Esophagus muscularis mucosa (tissue), 4 donors: ENCODE measurements around the gene MRPL20.

Experiments used
- CTCF ChIP-seq, 3 experiments: fragments of 200-600 bp in 2 of 3; fragments of 450-650 bp in 1 of 3; sonication (generic) in 2 of 3; IDR thresholded peaks; one replicate each; pipeline ENCODE4 v1.5.1; 2017 to 2019; ENCODE audit warnings: antibody characterized with exemption in 3 of 3, mild to moderate bottlenecking in 2 of 3, moderate library complexity in 1 of 3
- EP300 ChIP-seq: sonication (generic); formaldehyde crosslinking; IDR thresholded peaks from one replicate; pipeline ENCODE4 v1.6.1; 2017; ENCODE audit warnings: antibody characterized with exemption
- POLR2A ChIP-seq: fragments of 450-650 bp; IDR thresholded peaks from one replicate; pipeline ENCODE4 v1.6.1; 2017; ENCODE audit warnings: antibody characterized with exemption, moderate library complexity, mild to moderate bottlenecking, low read depth
- POLR2AphosphoS5 ChIP-seq, 2 donors: sonication (generic); formaldehyde crosslinking; IDR thresholded peaks; one replicate each; pipeline ENCODE4 v1.6.1; 2017; ENCODE audit warnings: antibody characterized with exemption in 2 of 2

- TF ChIP-seq POLR2A: no peak
- no peak for TF ChIP-seq POLR2AphosphoS5 (IDR thresholded peaks at IDR 0.05)
- TF ChIP-seq CTCF (IDR thresholded peaks at IDR 0.05): no peak
- TF ChIP-seq EP300: no peak
Measured at GRCh38 chr1:1373815-1374588, 33.1 kb downstream of the MRPL20 start.
